Keratinocyte (primary cell): Measurements from ENCODE around the gene GPX3. TPM values are rescaled to one million over a fixed set of nuclear protein-coding genes. Genes with fewer than 3 reads are reported as not detected.

Experiments
- DNase-seq: peaks from one replicate; pipeline ENCODE4 v3.0.0-alpha.2; 2011; ENCODE audit warnings: low read depth, missing footprints, low spot score
- FAIRE-seq: peaks from 2 replicates; lab custom pipeline; 2011; peaks lifted over from hg19 to GRCh38; lab: Jason Lieb, UNC
- H2AFZ ChIP-seq: 2 replicates; pipeline ENCODE4 v1.6.0; 2012; ENCODE audit warnings: low read length, control low read depth, inconsistent platforms; ENCODE audit not compliant: control insufficient read depth
- H3K27ac ChIP-seq: 2 replicates; pipeline ENCODE4 v1.5.1; 2011; ENCODE audit warnings: low read length; ENCODE audit not compliant: control insufficient read depth, insufficient read depth
- H3K27me3 ChIP-seq: 3 replicates; pipeline ENCODE4 v1.6.0; 2011; ENCODE audit warnings: low read length; ENCODE audit not compliant: control insufficient read depth, insufficient read depth; ENCODE audit errors: extremely low read depth
- H3K36me3 ChIP-seq, 2 experiments: 2 replicates in 1 of 2; 3 replicates in 1 of 2; pipeline ENCODE4 v1.5.1; 2011; ENCODE audit warnings: low read length in 2 of 2, mild to moderate bottlenecking in 1 of 2; ENCODE audit not compliant: control insufficient read depth in 2 of 2, insufficient read depth in 2 of 2; ENCODE audit errors: extremely low read depth in 1 of 2
- H3K4me1 ChIP-seq: 3 replicates; pipeline ENCODE4 v1.5.1; 2011; ENCODE audit warnings: low read length; ENCODE audit not compliant: control insufficient read depth, insufficient read depth; ENCODE audit errors: extremely low read depth
- H3K4me2 ChIP-seq: 3 replicates; pipeline ENCODE4 v1.6.0; 2011; ENCODE audit warnings: low read depth, low read length; ENCODE audit not compliant: control insufficient read depth, insufficient read depth; ENCODE audit errors: extremely low read depth
- H3K4me3 ChIP-seq, 3 experiments: fragments of 200-600 bp in 1 of 3; sonication (generic) in 1 of 3; 2 replicates in 2 of 3; 3 replicates in 1 of 3; pipeline ENCODE4 v1.5.1; 2011 to 2016; ENCODE audit warnings: low read length in 3 of 3, mild to moderate bottlenecking in 3 of 3, control low read depth in 2 of 3, inconsistent platforms in 1 of 3, low read depth in 1 of 3, mixed read lengths in 1 of 3, mixed run types in 1 of 3, moderate library complexity in 1 of 3; ENCODE audit not compliant: control insufficient read depth in 2 of 3, insufficient read depth in 2 of 3; ENCODE audit errors: extremely low read depth in 1 of 3
- H3K79me2 ChIP-seq: 2 replicates; pipeline ENCODE4 v1.6.0; 2012; ENCODE audit warnings: low read length; ENCODE audit not compliant: control insufficient read depth, insufficient read depth
- H3K9ac ChIP-seq: 3 replicates; pipeline ENCODE4 v1.6.0; 2011; ENCODE audit warnings: low read length; ENCODE audit not compliant: control insufficient read depth, insufficient read depth; ENCODE audit errors: extremely low read depth
- H3K9me1 ChIP-seq: 3 replicates; pipeline ENCODE4 v1.6.0; 2011; ENCODE audit warnings: low read length; ENCODE audit not compliant: control insufficient read depth, insufficient read depth; ENCODE audit errors: extremely low read depth
- H3K9me3 ChIP-seq: 2 replicates; pipeline ENCODE4 v1.5.1; 2012; ENCODE audit warnings: low read depth, low read length; ENCODE audit not compliant: control insufficient read depth
- H4K20me1 ChIP-seq: 3 replicates; pipeline ENCODE4 v1.6.0; 2011; ENCODE audit warnings: low read length; ENCODE audit not compliant: control insufficient read depth, insufficient read depth; ENCODE audit errors: extremely low read depth
- EZH2 ChIP-seq: IDR thresholded peaks from one replicate; pipeline ENCODE4 v1.6.1; 2012; ENCODE audit warnings: inconsistent platforms, mild to moderate bottlenecking, low read length, moderate library complexity
- dilution Hi-C: fragments of 300-500 bp; cut with MboI; formaldehyde crosslinking; loops from one replicate; pipeline ENCODE4 v1.7.0; 2020; ENCODE audit warnings: low sequenced_read_pairs; ENCODE audit not compliant: extremely low pct_ligation_motif_present
- polyA plus RNA-seq, 5 experiments: library from polyadenylated mRNA; depleted of rRNA in 3 of 5; stranded (reverse) in 3 of 5; stranded (forward) in 1 of 5; unstranded in 1 of 5; fragments of >200 nt; gene quantifications; 1 replicate in 1 of 5; 2 replicates in 3 of 5; 3 replicates in 1 of 5; pipeline versions ENCODE4 v1.2.1 to v1.2.3, GENCODE V29; 2011 to 2012; ENCODE audit warnings: missing spikeins in 2 of 5, low read depth in 1 of 5, low replicate concordance in 1 of 5
- TF ChIP-seq, protein P1 (sequence below), 3 experiments: IDR thresholded peaks in 1 of 3; conservative IDR thresholded peaks in 1 of 3; optimal IDR thresholded peaks in 1 of 3; 2 replicates in 2 of 3; 3 replicates in 1 of 3; pipeline versions ENCODE3 to v1.5.1; 2011; ENCODE audit warnings: low read length in 3 of 3, mild to moderate bottlenecking in 3 of 3, moderate library complexity in 2 of 3, control low read depth in 1 of 3, inconsistent platforms in 1 of 3; ENCODE audit not compliant: insufficient read depth in 2 of 3; ENCODE audit errors: extremely low read depth in 1 of 3

Gene GPX3
- polyA plus RNA-seq, 1 donor (not counting 4 experiments of a cell fraction or from before 2014, with no cell fraction given), result 120 TPM

GRCh38 chr5:151056379-151057325 is 36.3 kb downstream of the GPX3 start:
- Histone ChIP-seq H4K20me1 (no peaks in the 10 kb centered on the region), H3K9me3 (no peaks in the 10 kb centered on the region), H3K4me2 (no peak overlapping the region), H3K4me3 (no peak overlapping the region), H3K27ac (no peak overlapping the region), H3K36me3 (peaks cover 55 to 82% of the 10 kb centered on the region in 2 experiments), H2AFZ (no peak overlapping the region), H3K4me1 (no peaks in the 10 kb centered on the region), H3K9me1 (no peaks in the 10 kb centered on the region), H3K27me3 (no peaks in the 10 kb centered on the region), H3K9ac (no peak overlapping the region), H3K79me2 (peaks cover 2% of the 10 kb centered on the region)
- dilution Hi-C loops, result no loop called here
- DNase-seq, result no peak
- no peak for TF ChIP-seq EZH2
- TF ChIP-seq, protein P1, sequence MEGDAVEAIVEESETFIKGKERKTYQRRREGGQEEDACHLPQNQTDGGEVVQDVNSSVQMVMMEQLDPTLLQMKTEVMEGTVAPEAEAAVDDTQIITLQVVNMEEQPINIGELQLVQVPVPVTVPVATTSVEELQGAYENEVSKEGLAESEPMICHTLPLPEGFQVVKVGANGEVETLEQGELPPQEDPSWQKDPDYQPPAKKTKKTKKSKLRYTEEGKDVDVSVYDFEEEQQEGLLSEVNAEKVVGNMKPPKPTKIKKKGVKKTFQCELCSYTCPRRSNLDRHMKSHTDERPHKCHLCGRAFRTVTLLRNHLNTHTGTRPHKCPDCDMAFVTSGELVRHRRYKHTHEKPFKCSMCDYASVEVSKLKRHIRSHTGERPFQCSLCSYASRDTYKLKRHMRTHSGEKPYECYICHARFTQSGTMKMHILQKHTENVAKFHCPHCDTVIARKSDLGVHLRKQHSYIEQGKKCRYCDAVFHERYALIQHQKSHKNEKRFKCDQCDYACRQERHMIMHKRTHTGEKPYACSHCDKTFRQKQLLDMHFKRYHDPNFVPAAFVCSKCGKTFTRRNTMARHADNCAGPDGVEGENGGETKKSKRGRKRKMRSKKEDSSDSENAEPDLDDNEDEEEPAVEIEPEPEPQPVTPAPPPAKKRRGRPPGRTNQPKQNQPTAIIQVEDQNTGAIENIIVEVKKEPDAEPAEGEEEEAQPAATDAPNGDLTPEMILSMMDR (optimal IDR thresholded peaks at IDR 0.05 in 1 of 3, IDR thresholded peaks at IDR 0.05 in 1 of 3, conservative IDR thresholded peaks at IDR 0.05 in 1 of 3; ENCODE audit: extremely low read depth in 1 of 3, insufficient read depth in 2 of 3, low read length in 3 of 3), result no peak
- FAIRE-seq, result no peak

DNA sequence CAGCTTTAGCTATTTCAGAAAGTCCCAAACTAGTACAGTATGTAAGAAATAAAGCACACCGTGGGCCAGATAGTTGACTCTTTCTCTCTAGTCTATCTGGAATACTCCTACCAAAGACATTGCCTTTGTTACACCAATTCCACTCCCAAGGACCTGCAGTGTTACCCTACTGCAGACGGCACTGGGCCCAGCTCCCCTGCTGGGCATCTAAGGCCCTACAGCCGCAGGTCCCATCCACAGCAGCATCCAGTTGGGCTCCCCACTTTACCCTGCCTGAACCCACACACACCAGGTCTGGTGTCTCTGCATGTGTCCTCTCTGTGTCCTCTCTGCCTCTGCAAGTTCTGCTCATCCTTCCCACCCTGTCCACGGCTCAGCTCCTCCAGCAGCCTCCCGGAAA is 37.9 kb downstream of the GPX3 start:
- DNase-seq (no peak), FAIRE-seq (no peak)
- H3K27me3 ChIP-seq, result no peaks in the 10 kb centered on the region
- no peak overlapping the region for H3K4me2 ChIP-seq
- no peak overlapping the region for H2AFZ ChIP-seq
- H4K20me1 ChIP-seq, result no peaks in the 10 kb centered on the region
- no peak overlapping the region for H3K9ac ChIP-seq
- dilution Hi-C loops, result no loop called here
- H3K4me1 ChIP-seq, result peaks cover 1% of the 10 kb centered on the region
- no peaks in the 10 kb centered on the region for H3K9me1 ChIP-seq
- H3K79me2 ChIP-seq, result peaks cover 6% of the 10 kb centered on the region
- H3K27ac ChIP-seq, result no peak overlapping the region
- TF ChIP-seq, protein P1 (optimal IDR thresholded peaks at IDR 0.05 in 1 of 3, IDR thresholded peaks at IDR 0.05 in 1 of 3, conservative IDR thresholded peaks at IDR 0.05 in 1 of 3; ENCODE audit: extremely low read depth in 1 of 3, insufficient read depth in 2 of 3, low read length in 3 of 3), result peak in 2 of 3 experiments; percentile 16 to 27
- no peak for TF ChIP-seq EZH2
- H3K36me3 ChIP-seq, result peaks cover 58 to 81% of the 10 kb centered on the region in 2 experiments
- no peaks in the 10 kb centered on the region for H3K9me3 ChIP-seq
- H3K4me3 ChIP-seq, result no peak overlapping the region
